Large intestine (tissue), 3 donors: ENCODE measurements around the gene IFT122. TPM values are rescaled to one million over a fixed set of nuclear protein-coding genes. Genes with fewer than 3 reads are reported as not detected.
"Not testable (repeated sequence)": the region's sequence is repeated elsewhere in the genome, so short reads cannot be mapped to it uniquely, and the experiment has no call there.

Source experiments
- DNase-seq, 2 donors: peaks; one replicate each; pipeline versions ENCODE4 v3.0.0 to v3.0.0-alpha.2; 2013
- H3K27ac ChIP-seq: one replicate; pipeline ENCODE4 v1.5.1; 2013; ENCODE audit warnings: low read length
- H3K27me3 ChIP-seq: 2 replicates; pipeline ENCODE4 v1.6.1; 2013; ENCODE audit warnings: low read length; ENCODE audit not compliant: control insufficient read depth, insufficient read depth
- H3K36me3 ChIP-seq: 2 replicates; pipeline ENCODE4 v1.6.1; 2013; ENCODE audit warnings: low read length; ENCODE audit not compliant: control insufficient read depth, insufficient read depth
- H3K4me1 ChIP-seq: one replicate; pipeline ENCODE4 v1.6.1; 2013; ENCODE audit warnings: low read length; ENCODE audit not compliant: control insufficient read depth, insufficient read depth
- H3K4me3 ChIP-seq: one replicate; pipeline ENCODE4 v1.5.1; 2013; ENCODE audit warnings: low read length
- H3K9me3 ChIP-seq: one replicate; pipeline ENCODE4 v1.6.1; 2013; ENCODE audit warnings: mild to moderate bottlenecking, low read depth, low read length, moderate library complexity; ENCODE audit not compliant: control insufficient read depth
- WGBS: methylation state at CpG from one replicate; pipeline ENCODE4 v1.1.5; 2013; ENCODE audit warnings: low lambda C conversion rate; ENCODE audit not compliant: insufficient coverage; 5-methylcytosine and 5-hydroxymethylcytosine counted together
- polyA plus RNA-seq: library from polyadenylated mRNA; unstranded; fragments of 120-200 nt; gene quantifications from one replicate; pipeline ENCODE4 v1.2.1, GENCODE V29; 2013

IFT122 gene
- polyA plus RNA-seq, 1 donor, result 39.4 TPM

GRCh38 chr3:129473067-129473768 is 33.2 kb downstream of the IFT122 start:
- no peak for DNase-seq
- H3K27me3 ChIP-seq, result no peaks in the 10 kb centered on the region
- H3K36me3 ChIP-seq, result peaks cover 34% of the 10 kb centered on the region
- WGBS, result 40% methylated on average over 1 of the region's 4 CpGs
- no peaks in the 10 kb centered on the region for H3K9me3 ChIP-seq
- no peak overlapping the region for H3K27ac ChIP-seq
- peaks cover 7% of the 10 kb centered on the region for H3K4me1 ChIP-seq
- H3K4me3 ChIP-seq, result no peak overlapping the region

- H3K9me3 ChIP-seq, result no peaks in the 10 kb centered on the region
- H3K36me3 ChIP-seq, result peaks cover 37% of the 10 kb centered on the region
- DNase-seq, result no peak
- H3K27ac ChIP-seq, result no peak overlapping the region
- WGBS, result 100% methylated on average over 1 of the region's 4 CpGs
- peaks cover 1% of the 10 kb centered on the region for H3K4me1 ChIP-seq
- no peaks in the 10 kb centered on the region for H3K27me3 ChIP-seq
- no peak overlapping the region for H3K4me3 ChIP-seq
These were observed 33.7 kb downstream of the IFT122 start for GRCh38 chr3:129473769-129474152.

- 100% methylated on average over 1 of the region's 10 CpGs for WGBS
- Histone ChIP-seq H3K36me3 (peaks cover 49% of the 10 kb centered on the region), H3K9me3 (no peaks in the 10 kb centered on the region)
These were observed 35.2 kb downstream of the IFT122 start for GRCh38 chr3:129474984-129475804.

GRCh38 chr3:129475863-129476262 is 35.8 kb downstream of the IFT122 start:
- Histone ChIP-seq H3K4me3 (no peak overlapping the region), H3K9me3 (no peaks in the 10 kb centered on the region), H3K27me3 (no peaks in the 10 kb centered on the region), H3K27ac (no peak overlapping the region), H3K36me3 (peaks cover 54% of the 10 kb centered on the region), H3K4me1 (no peaks in the 10 kb centered on the region)
- no peak for DNase-seq
- no CpG with 5 or more reads among the region's 3 CpGs for WGBS

More at GRCh38 chr3:129474984-129475804, 35.2 kb downstream of the IFT122 start:
- Histone ChIP-seq H3K4me1 (no peaks in the 10 kb centered on the region), H3K27ac (no peak overlapping the region), H3K27me3 (no peaks in the 10 kb centered on the region), H3K4me3 (no peak overlapping the region)
- DNase-seq, result no peak

- Histone ChIP-seq H3K4me3 (no peak overlapping the region), H3K27me3 (no peaks in the 10 kb centered on the region), H3K9me3 (no peaks in the 10 kb centered on the region), H3K36me3 (peaks cover 50% of the 10 kb centered on the region), H3K27ac (no peak overlapping the region), H3K4me1 (no peaks in the 10 kb centered on the region)
- no CpG with 5 or more reads among the region's 6 CpGs for WGBS
- no peak for DNase-seq
These were observed 36.6 kb downstream of the IFT122 start for GRCh38 chr3:129476586-129476985.

DNA sequence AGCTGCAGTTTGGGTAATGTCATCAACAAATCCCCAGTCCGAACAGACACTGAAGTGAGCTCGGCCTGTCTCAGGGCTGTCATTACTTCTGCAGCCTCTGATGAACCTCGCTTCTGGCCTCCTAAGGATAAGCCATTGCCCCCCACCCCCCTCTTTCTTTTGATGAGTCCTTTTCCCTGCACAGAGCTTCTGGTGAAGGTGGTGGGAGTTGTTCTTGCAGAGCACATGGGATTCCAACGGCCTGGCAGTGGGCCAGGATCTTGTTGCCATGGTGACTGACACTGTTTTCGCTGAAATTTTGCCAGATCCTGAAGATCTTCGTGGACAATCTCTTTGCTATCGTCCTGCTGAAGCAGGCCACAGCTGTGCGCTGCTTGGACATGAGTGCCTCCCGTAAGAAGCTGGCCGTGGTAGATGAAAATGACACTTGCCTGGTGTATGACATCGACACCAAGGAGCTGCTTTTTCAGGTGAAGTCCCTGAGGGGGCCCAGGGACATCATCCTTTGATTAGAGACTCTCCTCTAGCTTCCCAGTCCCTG is 41.3 kb downstream of the IFT122 start:
- H3K9me3 ChIP-seq, H3K27me3 ChIP-seq, H3K4me1 ChIP-seq, H3K27ac ChIP-seq, H3K4me3 ChIP-seq: not testable (repeated sequence)
- H3K36me3 ChIP-seq, result peaks cover 78% of the 10 kb centered on the region
- DNase-seq, result peak; percentile 21 to 27
- no CpG with 5 or more reads among the region's 11 CpGs for WGBS

DNA sequence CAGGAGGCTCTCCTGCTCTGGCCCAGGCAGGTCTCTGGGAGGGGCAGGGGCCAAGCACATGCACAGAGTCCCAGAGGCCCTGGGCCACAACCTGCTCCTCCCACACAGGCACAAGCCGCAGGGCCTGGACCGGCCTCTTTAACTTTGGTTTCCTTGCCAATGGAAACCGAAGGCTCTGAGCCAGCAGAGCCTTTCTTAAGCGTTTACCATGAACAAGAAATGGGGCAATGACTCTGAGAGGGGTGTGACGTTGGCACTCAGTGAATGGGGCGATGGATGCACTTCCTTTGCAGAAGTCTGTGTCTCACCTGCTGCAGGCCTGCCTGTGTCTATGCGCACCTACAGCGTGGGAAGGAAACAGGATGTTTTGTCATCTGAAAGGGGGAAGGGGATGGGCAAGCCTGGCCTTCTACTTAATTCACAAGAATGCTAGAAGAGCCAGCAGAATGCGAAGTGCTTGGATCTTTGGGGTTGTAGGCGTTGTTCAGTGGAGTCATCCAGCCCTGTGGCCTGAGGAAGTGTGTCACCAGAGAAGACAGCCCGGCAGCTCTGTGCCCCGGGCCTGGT is 41.8 kb downstream of the IFT122 start:
- Histone ChIP-seq H3K9me3 (no peaks in the 10 kb centered on the region), H3K4me1 (no peaks in the 10 kb centered on the region), H3K27me3 (no peaks in the 10 kb centered on the region), H3K36me3 (peaks cover 74% of the 10 kb centered on the region), H3K27ac (no peak overlapping the region), H3K4me3 (no peak overlapping the region)
- no CpG with 5 or more reads among the region's 12 CpGs for WGBS
- no peak for DNase-seq

GRCh38 chr3:129482721-129483120 is 42.7 kb downstream of the IFT122 start:
- no peak for DNase-seq
- Histone ChIP-seq H3K4me1 (no peaks in the 10 kb centered on the region), H3K4me3 (no peak overlapping the region), H3K36me3 (peaks cover 67% of the 10 kb centered on the region), H3K9me3 (no peaks in the 10 kb centered on the region), H3K27me3 (no peaks in the 10 kb centered on the region), H3K27ac (no peak overlapping the region)
- WGBS, result no CpG with 5 or more reads among the region's 1 CpG

DNA sequence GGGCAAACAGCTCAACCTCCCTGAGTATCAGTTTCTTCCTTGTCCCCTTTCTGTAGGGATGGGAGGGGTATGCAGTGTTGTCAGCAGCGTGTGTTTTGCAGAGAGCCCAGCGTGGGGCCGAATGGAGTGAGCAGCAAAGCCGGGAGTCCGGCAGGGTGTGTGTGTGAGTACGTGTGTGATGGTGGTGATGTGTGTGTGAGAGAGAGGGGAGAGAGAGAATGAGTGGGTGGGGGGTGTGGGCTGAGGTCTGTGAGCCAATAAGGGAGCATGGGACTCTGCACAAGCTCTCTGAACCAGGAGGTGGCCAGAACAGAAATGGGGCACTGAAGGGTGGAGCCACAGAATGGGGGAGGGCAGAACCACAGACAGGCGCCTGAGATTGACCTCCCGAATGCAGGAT is 43.8 kb downstream of the IFT122 start:
- no peak overlapping the region for H3K4me3 ChIP-seq
- H3K27me3 ChIP-seq, result no peaks in the 10 kb centered on the region
- no CpG with 5 or more reads among the region's 8 CpGs for WGBS
- H3K9me3 ChIP-seq, result no peaks in the 10 kb centered on the region
- no peaks in the 10 kb centered on the region for H3K4me1 ChIP-seq
- peaks cover 59% of the 10 kb centered on the region for H3K36me3 ChIP-seq
- DNase-seq, result no peak
- no peak overlapping the region for H3K27ac ChIP-seq

GRCh38 chr3:129485146-129485545 is 45.1 kb downstream of the IFT122 start:
- not testable (repeated sequence) for H3K4me3 ChIP-seq, H3K9me3 ChIP-seq, DNase-seq, H3K4me1 ChIP-seq, H3K27me3 ChIP-seq, H3K27ac ChIP-seq
- H3K36me3 ChIP-seq, result peaks cover 48% of the 10 kb centered on the region
- WGBS, result no CpG with 5 or more reads among the region's 6 CpGs
